HEK293 (cell line): ENCODE results near the gene MAPK11.

Source experiments
- CTCF ChIA-PET: fragments of 350-600 bp; formaldehyde crosslinking; extraction: SDS; loops from one replicate; lab custom pipeline; 2021; ENCODE audit warnings: antibody characterized with exemption; lab: Yijun Ruan, JAX
- POLR2A ChIA-PET: fragments of 300-600 bp; formaldehyde crosslinking; extraction: SDS; loops from one replicate; lab custom pipeline; 2020; ENCODE audit warnings: antibody characterized with exemption, inconsistent platforms; lab: Yijun Ruan, JAX
- H3K27ac ChIP-seq: fragments of 200-500 bp; sonication (Bioruptor generic); 2 replicates; pipeline ENCODE4 v1.5.1; 2014; ENCODE audit warnings: low read depth, low read length, control low read depth, inconsistent platforms; ENCODE audit errors: extremely low read depth
- H3K36me3 ChIP-seq, 2 experiments: fragments of 200-500 bp in 1 of 2; sonication (Bioruptor generic) in 1 of 2; 1 replicate in 1 of 2; 2 replicates in 1 of 2; pipeline ENCODE4 v1.5.1; 2014 to 2017; ENCODE audit warnings: inconsistent platforms in 2 of 2, low read length in 2 of 2; ENCODE audit not compliant: control insufficient read depth in 2 of 2, insufficient read depth in 1 of 2
- H3K4me1 ChIP-seq: fragments of 200-500 bp; sonication (Bioruptor generic); 2 replicates; pipeline ENCODE4 v1.5.1; 2014; ENCODE audit warnings: mild to moderate bottlenecking, low read length, inconsistent platforms; ENCODE audit not compliant: control insufficient read depth, insufficient read depth
- H3K4me3 ChIP-seq: 2 replicates; pipeline ENCODE4 v1.5.1; 2011; ENCODE audit warnings: low read depth, mild to moderate bottlenecking, control low read depth, low read length, moderate library complexity
- H3K9me3 ChIP-seq: fragments of 200-500 bp; sonication (Bioruptor generic); 2 replicates; pipeline ENCODE4 v1.5.1; 2014; ENCODE audit warnings: low read depth, low read length, inconsistent platforms; ENCODE audit not compliant: control insufficient read depth, insufficient read depth
- GFI1B ChIP-seq: fragments of 450-650 bp; formaldehyde crosslinking; IDR thresholded peaks from 2 replicates; pipeline ENCODE4 v1.5.1; 2016; ENCODE audit warnings: missing biosample characterization, missing genetic modification characterization
- GLIS2 ChIP-seq: fragments of 450-650 bp; formaldehyde crosslinking; IDR thresholded peaks from 2 replicates; pipeline ENCODE4 v1.5.1; 2016; ENCODE audit warnings: missing biosample characterization, missing genetic modification characterization
- KLF8 ChIP-seq: fragments of 450-650 bp; formaldehyde crosslinking; IDR thresholded peaks from 2 replicates; pipeline ENCODE4 v1.5.1; 2016; ENCODE audit warnings: missing biosample characterization, missing genetic modification characterization
- MYNN ChIP-seq: fragments of 450-650 bp; formaldehyde crosslinking; IDR thresholded peaks from 2 replicates; pipeline ENCODE4 v1.5.1; 2016; ENCODE audit warnings: missing biosample characterization, missing genetic modification characterization, borderline replicate concordance
- OVOL3 ChIP-seq: fragments of 450-650 bp; formaldehyde crosslinking; IDR thresholded peaks from 2 replicates; pipeline ENCODE4 v1.5.1; 2016; ENCODE audit warnings: missing biosample characterization, missing genetic modification characterization
- SCRT1 ChIP-seq: fragments of 450-650 bp; formaldehyde crosslinking; IDR thresholded peaks from 2 replicates; pipeline ENCODE4 v1.5.1; 2016; ENCODE audit warnings: missing biosample characterization, missing genetic modification characterization, borderline replicate concordance
- ZBTB1 ChIP-seq: fragments of 450-650 bp; formaldehyde crosslinking; IDR thresholded peaks from 2 replicates; pipeline ENCODE4 v1.5.1; 2016; ENCODE audit warnings: missing biosample characterization, missing genetic modification characterization
- ZBTB20 ChIP-seq: fragments of 450-650 bp; formaldehyde crosslinking; IDR thresholded peaks from 2 replicates; pipeline ENCODE4 v1.5.1; 2016; ENCODE audit warnings: missing biosample characterization, missing genetic modification characterization
- ZNF184 ChIP-seq: fragments of 450-650 bp; IDR thresholded peaks from 2 replicates; pipeline ENCODE4 v1.5.1; 2018; ENCODE audit warnings: missing biosample characterization, mild to moderate bottlenecking, missing genetic modification characterization
- ZNF2 ChIP-seq: fragments of 450-650 bp; formaldehyde crosslinking; IDR thresholded peaks from 2 replicates; pipeline ENCODE4 v1.5.1; 2016; ENCODE audit warnings: missing biosample characterization, missing genetic modification characterization
- ZNF24 ChIP-seq: fragments of 450-650 bp; formaldehyde crosslinking; IDR thresholded peaks from 2 replicates; pipeline ENCODE4 v1.5.1; 2016; ENCODE audit warnings: missing biosample characterization, missing genetic modification characterization
- ZNF391 ChIP-seq: fragments of 450-650 bp; formaldehyde crosslinking; IDR thresholded peaks from 2 replicates; pipeline ENCODE4 v1.5.1; 2016; ENCODE audit warnings: low read depth, missing biosample characterization, missing genetic modification characterization, borderline replicate concordance
- ZNF416 ChIP-seq: fragments of 450-650 bp; formaldehyde crosslinking; IDR thresholded peaks from 2 replicates; pipeline ENCODE4 v1.5.1; 2016; ENCODE audit warnings: missing biosample characterization, missing genetic modification characterization
- ZNF433 ChIP-seq: fragments of 450-650 bp; formaldehyde crosslinking; IDR thresholded peaks from 2 replicates; pipeline ENCODE4 v1.5.1; 2016; ENCODE audit warnings: missing biosample characterization, missing genetic modification characterization, low read depth
- ZNF544 ChIP-seq: fragments of 450-650 bp; formaldehyde crosslinking; IDR thresholded peaks from 2 replicates; pipeline ENCODE4 v1.5.0; 2017; ENCODE audit warnings: missing biosample characterization, missing genetic modification characterization
- ZNF555 ChIP-seq: fragments of 450-650 bp; formaldehyde crosslinking; conservative IDR thresholded peaks from 2 replicates; pipeline ENCODE4 v1.5.1; 2017; ENCODE audit warnings: missing biosample characterization, mild to moderate bottlenecking, missing genetic modification characterization, inconsistent platforms
- ZNF664 ChIP-seq: fragments of 450-650 bp; formaldehyde crosslinking; IDR thresholded peaks from 2 replicates; pipeline ENCODE4 v1.5.1; 2016; ENCODE audit warnings: missing biosample characterization, missing genetic modification characterization
- ZNF707 ChIP-seq: fragments of 450-650 bp; formaldehyde crosslinking; IDR thresholded peaks from 2 replicates; pipeline ENCODE4 v1.5.1; 2016; ENCODE audit warnings: missing biosample characterization, missing genetic modification characterization
- TF ChIP-seq, protein P1 (sequence below): fragments of 450-650 bp; formaldehyde crosslinking; IDR thresholded peaks from 2 replicates; pipeline ENCODE4 v1.5.1; 2016; ENCODE audit warnings: missing biosample characterization, missing genetic modification characterization
- TF ChIP-seq, protein P2 (sequence below): fragments of 450-650 bp; formaldehyde crosslinking; IDR thresholded peaks from 2 replicates; pipeline ENCODE4 v1.5.1; 2016; ENCODE audit warnings: missing biosample characterization, missing genetic modification characterization
- TF ChIP-seq, protein P3 (sequence below): fragments of 450-650 bp; formaldehyde crosslinking; IDR thresholded peaks from 2 replicates; pipeline ENCODE4 v1.5.1; 2016; ENCODE audit warnings: missing biosample characterization, missing genetic modification characterization

The MAPK11 gene

DNA sequence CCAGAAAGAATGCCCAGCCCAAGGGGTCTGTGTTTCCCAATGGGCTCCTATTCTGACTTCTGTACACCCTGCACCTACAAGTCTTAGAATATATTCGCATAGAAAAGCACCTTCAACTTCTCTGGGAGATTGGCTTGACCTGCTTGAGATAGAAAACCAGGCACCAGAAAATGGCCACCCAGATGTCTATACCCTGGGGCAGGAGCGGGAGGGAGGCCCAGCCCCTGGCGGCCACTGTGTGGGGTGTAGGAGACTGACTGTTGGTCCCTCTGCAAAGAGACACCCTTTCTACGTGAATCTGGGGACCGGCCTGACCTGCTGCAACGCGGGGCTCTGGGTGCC lies 48.1 kb upstream of the MAPK11 start:
- ChIA-PET POLR2A (no interaction called here), CTCF (interaction anchor here (0.6 to 1.3 kb wide), 3 partner anchors 42 to 137 kb away, joined by 3 to 5 read pairs (median 3); no protein-coding TSS in a partner anchor)
- H3K27ac ChIP-seq = no peak overlapping the region
- H3K9me3 ChIP-seq = no peaks in the 10 kb centered on the region
- no peaks in the 10 kb centered on the region for H3K4me1 ChIP-seq
- TF ChIP-seq ZNF555 = no peak
- H3K36me3 ChIP-seq = no peaks in the 10 kb centered on the region
- no peak overlapping the region for H3K4me3 ChIP-seq

DNA sequence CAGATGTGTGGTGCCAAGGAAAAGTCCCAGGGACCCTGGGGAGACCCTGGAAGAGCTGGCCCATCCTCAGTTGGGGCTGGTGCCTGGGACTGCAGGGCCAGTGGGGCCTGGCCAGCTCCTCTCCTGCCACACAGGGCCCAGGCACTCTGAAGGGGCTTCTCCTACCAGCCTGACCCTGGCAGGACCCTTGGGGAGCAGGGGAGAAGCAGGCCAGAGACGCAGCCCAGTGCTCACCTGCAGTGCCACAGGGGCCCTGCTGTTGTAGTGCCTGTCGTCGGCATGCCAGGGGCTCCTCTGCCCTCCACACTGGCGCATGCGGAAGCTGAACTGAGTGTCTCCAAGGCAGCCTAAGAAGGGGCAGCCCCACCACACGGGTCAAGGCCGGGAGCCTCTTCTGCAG lies 47.5 kb upstream of the MAPK11 start:
- no peaks in the 10 kb centered on the region for H3K9me3 ChIP-seq
- POLR2A ChIA-PET = interaction anchor here (2.2 kb wide), 1 partner anchor 11 kb away, joined by 11 read pairs; the partner anchor contains the start of gene PLXNB2
- no peaks in the 10 kb centered on the region for H3K4me1 ChIP-seq
- no peaks in the 10 kb centered on the region for H3K36me3 ChIP-seq
- no peak overlapping the region for H3K27ac ChIP-seq
- no peak overlapping the region for H3K4me3 ChIP-seq
- CTCF ChIA-PET = interaction anchor here (0.6 to 1.3 kb wide), 4 partner anchors 9 to 137 kb away, joined by 3 to 5 read pairs (median 4); partner anchors contain the start of gene DENND6B
- TF ChIP-seq KLF8 (tag by site-specific recombination) (no peak), MYNN (tag by site-specific recombination) (no peak), ZBTB1 (tag by site-specific recombination) (no peak)

DNA sequence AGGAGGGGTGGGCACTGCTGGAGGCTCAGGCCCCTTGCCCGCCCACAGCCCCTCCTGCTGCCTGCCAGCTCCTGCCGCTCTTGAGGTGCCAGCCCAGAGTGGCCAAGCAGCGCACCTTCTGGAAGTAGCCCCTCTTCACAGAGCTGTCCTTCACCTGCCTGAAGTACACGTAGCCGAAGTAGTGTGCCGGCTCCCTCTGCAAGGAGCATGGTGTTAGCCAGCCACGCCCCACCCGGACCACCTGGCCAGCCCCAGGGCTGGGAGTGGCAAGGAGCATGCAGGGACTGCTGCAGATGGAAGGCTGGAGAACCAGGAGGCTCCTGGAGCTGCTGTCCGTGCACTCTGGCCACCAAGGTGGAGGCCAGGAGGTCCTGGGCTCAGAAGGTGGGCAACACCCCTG lies 47.0 kb upstream of the MAPK11 start:
- H3K27ac ChIP-seq = no peak overlapping the region
- no peaks in the 10 kb centered on the region for H3K4me1 ChIP-seq
- ChIA-PET POLR2A (interaction anchor here (0.5 to 2.2 kb wide), 2 partner anchors 10 to 47 kb away, joined by 3 to 11 read pairs; partner anchors contain the start of genes MAPK11 and PLXNB2), CTCF (interaction anchor here (1.2 to 1.5 kb wide), 3 partner anchors 9 to 41 kb away, joined by 3 to 5 read pairs (median 4); partner anchors contain the start of gene DENND6B)
- TF ChIP-seq SCRT1 (tag by site-specific recombination) (no peak), GLIS2 (tag by site-specific recombination) (0 out of 2 replicates have a peak, but pooled peaks have one; percentile 8)
- TF ChIP-seq, protein P1, sequence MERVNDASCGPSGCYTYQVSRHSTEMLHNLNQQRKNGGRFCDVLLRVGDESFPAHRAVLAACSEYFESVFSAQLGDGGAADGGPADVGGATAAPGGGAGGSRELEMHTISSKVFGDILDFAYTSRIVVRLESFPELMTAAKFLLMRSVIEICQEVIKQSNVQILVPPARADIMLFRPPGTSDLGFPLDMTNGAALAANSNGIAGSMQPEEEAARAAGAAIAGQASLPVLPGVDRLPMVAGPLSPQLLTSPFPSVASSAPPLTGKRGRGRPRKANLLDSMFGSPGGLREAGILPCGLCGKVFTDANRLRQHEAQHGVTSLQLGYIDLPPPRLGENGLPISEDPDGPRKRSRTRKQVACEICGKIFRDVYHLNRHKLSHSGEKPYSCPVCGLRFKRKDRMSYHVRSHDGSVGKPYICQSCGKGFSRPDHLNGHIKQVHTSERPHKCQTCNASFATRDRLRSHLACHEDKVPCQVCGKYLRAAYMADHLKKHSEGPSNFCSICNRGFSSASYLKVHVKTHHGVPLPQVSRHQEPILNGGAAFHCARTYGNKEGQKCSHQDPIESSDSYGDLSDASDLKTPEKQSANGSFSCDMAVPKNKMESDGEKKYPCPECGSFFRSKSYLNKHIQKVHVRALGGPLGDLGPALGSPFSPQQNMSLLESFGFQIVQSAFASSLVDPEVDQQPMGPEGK (tag by site-specific recombination) = peak; percentile 32; the same call in 1 of the 2 replicates
- TF ChIP-seq, all 188 proteins: peak for 2
- Histone ChIP-seq H3K36me3 (no peaks in the 10 kb centered on the region), H3K9me3 (no peaks in the 10 kb centered on the region), H3K4me3 (no peak overlapping the region)

DNA sequence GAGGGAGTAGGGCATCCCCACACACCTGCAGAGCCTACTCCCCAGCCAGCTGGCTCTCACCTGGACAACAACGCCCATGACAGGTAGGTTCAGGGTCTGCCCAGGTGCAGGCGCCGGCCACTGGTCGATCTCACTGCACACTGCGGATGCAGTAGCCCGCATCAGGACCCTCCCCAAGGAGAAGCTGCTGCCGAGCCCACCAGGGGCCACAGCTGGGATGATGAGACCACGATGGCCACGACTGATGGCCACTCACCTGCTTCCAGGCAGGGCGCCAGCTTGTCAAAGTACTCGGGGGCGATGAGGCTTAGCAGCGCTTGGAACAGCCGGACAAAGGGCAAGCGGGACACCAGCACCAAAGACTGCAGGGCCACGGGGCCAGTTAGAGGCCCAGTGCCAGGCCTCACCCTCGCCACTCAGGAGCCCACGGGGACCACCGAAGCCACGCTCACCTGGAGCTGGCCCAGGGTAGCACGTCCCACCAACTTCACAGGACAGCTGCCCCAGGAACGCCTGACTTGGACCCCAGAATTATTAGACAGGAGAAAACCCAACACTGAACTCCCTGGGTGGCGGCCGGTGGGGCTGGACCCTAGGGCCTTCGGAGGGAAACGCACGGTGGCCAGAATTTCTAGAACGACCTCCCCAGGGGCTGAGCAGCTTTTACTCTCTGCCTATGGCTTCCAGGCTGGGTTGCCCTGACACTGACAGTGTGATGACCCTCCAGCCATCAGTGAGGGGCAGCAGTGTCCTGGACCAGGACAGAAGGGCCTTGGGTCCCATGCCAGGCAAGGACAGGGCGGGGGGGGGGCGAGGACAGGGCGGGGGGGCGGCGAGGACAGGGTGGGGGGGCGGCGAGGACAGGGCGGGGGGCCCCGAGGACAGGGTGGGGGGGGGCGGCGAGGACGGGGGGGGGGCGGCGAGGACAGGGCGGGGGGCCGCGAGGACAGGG lies 46.2 kb upstream of the MAPK11 start:
- CTCF ChIA-PET = interaction anchor here (1.2 to 2.2 kb wide), 3 partner anchors 9 to 26 kb away, joined by 4 to 10 read pairs (median 5); partner anchors contain the start of gene DENND6B
- H3K27ac ChIP-seq = no peak overlapping the region
- no peak overlapping the region for H3K4me3 ChIP-seq
- no peaks in the 10 kb centered on the region for H3K36me3 ChIP-seq
- no peak for TF ChIP-seq ZNF24 (tag by site-specific recombination)
- TF ChIP-seq ZNF2 = no peak
- TF ChIP-seq ZNF416 (tag by site-specific recombination) = no peak
- no peak for TF ChIP-seq ZBTB20 (tag by site-specific recombination)
- TF ChIP-seq ZNF433 (tag by site-specific recombination) = no peak
- TF ChIP-seq ZNF707 (tag by site-specific recombination) = no peak
- TF ChIP-seq, protein P2, sequence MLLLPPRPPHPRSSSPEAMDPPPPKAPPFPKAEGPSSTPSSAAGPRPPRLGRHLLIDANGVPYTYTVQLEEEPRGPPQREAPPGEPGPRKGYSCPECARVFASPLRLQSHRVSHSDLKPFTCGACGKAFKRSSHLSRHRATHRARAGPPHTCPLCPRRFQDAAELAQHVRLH (tag by site-specific recombination) = no peak
- TF ChIP-seq ZNF391 = no peak
- TF ChIP-seq, protein P3, sequence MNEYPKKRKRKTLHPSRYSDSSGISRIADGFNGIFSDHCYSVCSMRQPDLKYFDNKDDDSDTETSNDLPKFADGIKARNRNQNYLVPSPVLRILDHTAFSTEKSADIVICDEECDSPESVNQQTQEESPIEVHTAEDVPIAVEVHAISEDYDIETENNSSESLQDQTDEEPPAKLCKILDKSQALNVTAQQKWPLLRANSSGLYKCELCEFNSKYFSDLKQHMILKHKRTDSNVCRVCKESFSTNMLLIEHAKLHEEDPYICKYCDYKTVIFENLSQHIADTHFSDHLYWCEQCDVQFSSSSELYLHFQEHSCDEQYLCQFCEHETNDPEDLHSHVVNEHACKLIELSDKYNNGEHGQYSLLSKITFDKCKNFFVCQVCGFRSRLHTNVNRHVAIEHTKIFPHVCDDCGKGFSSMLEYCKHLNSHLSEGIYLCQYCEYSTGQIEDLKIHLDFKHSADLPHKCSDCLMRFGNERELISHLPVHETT = no peak
- no peak for TF ChIP-seq ZNF184 (tag by site-specific recombination)
- TF ChIP-seq MYNN (tag by site-specific recombination) = no peak
- no peak for TF ChIP-seq ZNF544 (tag by site-specific recombination)
- TF ChIP-seq GFI1B (tag by site-specific recombination) = no peak
- TF ChIP-seq GLIS2 (tag by site-specific recombination) = no peak
- no peak for TF ChIP-seq ZNF664 (tag by site-specific recombination)
- TF ChIP-seq OVOL3 = no peak
- TF ChIP-seq, all 188 proteins: peak for 0
- POLR2A ChIA-PET = interaction anchor here (0.5 to 2.2 kb wide), 3 partner anchors 9 to 46 kb away, joined by 3 to 11 read pairs (median 3); partner anchors contain the start of genes MAPK11 and PLXNB2
- no peaks in the 10 kb centered on the region for H3K9me3 ChIP-seq
- no peaks in the 10 kb centered on the region for H3K4me1 ChIP-seq
